ENCODE results near the gene PRR5L. TPM values are rescaled to one million over a fixed set of nuclear protein-coding genes. Genes with fewer than 3 reads are reported as not detected.

Gene PRR5L
- total RNA-seq, 1 donor from 2014 or later, result 8.1 TPM

- DNase-seq, result no peak
Measured at GRCh38 chr11:36377759-36378564, 81.9 kb downstream of the PRR5L start.

GRCh38 chr11:36379653-36380052 is 83.6 kb downstream of the PRR5L start:
- DNase-seq, result no peak

- DNase-seq, result no peak
Measured at GRCh38 chr11:36380296-36381014, 84.4 kb downstream of the PRR5L start.

- no peak for DNase-seq
Measured at GRCh38 chr11:36381015-36381360, 84.9 kb downstream of the PRR5L start.

- no peak for DNase-seq
Measured at GRCh38 chr11:36383195-36383594, 87.1 kb downstream of the PRR5L start.

- DNase-seq, result no peak
Measured at GRCh38 chr11:36385121-36385970, 89.3 kb downstream of the PRR5L start.

GRCh38 chr11:36386411-36386810 is 90.3 kb downstream of the PRR5L start:
- no peak for DNase-seq

- no peak for DNase-seq
Measured at GRCh38 chr11:36388071-36388470, 92.0 kb downstream of the PRR5L start.

- no peak for DNase-seq
Measured at GRCh38 chr11:36388951-36389350, 92.9 kb downstream of the PRR5L start.

GRCh38 chr11:36389811-36390210 is 93.7 kb downstream of the PRR5L start:
- no peak for DNase-seq

- no peak for DNase-seq
Measured at GRCh38 chr11:36390963-36391471, 94.9 kb downstream of the PRR5L start.

- no peak for DNase-seq
Measured at GRCh38 chr11:36392196-36392595, 96.1 kb downstream of the PRR5L start.

GRCh38 chr11:36394056-36394455 is 98.0 kb downstream of the PRR5L start:
- no peak for DNase-seq

GRCh38 chr11:36394926-36395325 is 98.8 kb downstream of the PRR5L start:
- no peak for DNase-seq

GRCh38 chr11:36395978-36396736 is 100.1 kb downstream of the PRR5L start:
- no peak for DNase-seq

GRCh38 chr11:36398231-36398953 is 102.3 kb downstream of the PRR5L start:
- no peak for DNase-seq

- DNase-seq, result no peak
Measured at GRCh38 chr11:36399236-36399635, 103.1 kb downstream of the PRR5L start.

- no peak for DNase-seq
Measured at GRCh38 chr11:36399745-36400144, 103.7 kb downstream of the PRR5L start.

GRCh38 chr11:36400766-36401455 is 104.8 kb downstream of the PRR5L start:
- no peak for DNase-seq

GRCh38 chr11:36402568-36403170 is 106.6 kb downstream of the PRR5L start:
- DNase-seq, result no peak
